Measurements from ENCODE around the gene RHO.
"Not testable (repeated sequence)": the region's sequence is repeated elsewhere in the genome, so short reads cannot be mapped to it uniquely, and the experiment has no call there.

RHO gene

DNA sequence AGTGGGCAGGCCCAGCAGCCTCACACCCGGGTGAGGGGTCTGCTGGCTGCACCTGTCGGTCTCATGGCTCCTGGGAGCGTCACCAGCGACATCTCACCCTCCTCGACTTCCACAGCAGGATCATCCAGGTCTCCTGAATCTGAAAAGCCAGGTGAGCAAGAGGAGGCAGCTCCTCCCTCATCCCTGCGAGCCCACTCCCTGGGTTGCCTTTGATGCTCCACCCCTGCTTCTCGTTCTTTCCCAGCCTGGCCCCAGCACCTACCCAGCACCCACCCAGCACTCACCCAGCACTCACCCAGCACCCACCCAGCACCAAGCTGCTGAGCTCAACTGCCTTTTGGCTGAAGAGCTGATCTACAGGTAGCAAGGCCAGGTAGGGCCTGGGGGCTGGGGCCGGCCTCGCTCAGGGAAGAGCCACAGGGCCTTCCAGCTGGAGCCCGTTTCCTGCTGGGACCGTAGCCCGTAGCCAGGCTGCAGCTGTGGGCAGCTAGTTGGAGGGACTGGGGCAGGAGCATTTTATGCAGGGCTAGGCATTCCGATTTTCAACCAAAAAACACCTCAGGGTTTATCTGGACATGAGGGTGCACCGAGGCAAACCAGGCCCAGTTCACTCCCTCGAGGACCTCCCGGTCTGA, 14.8 kb downstream of the RHO start, which contains the start of gene H1-8:
Gene H1-8 (plus strand): TSS at position 20 of the 635 bp plus-strand sequence. CDS start 44 bp downstream, at position 64.
- Histone ChIP-seq H3K27me3 (ENCODE audit: insufficient read depth, low read depth) (no peaks in the 10 kb centered on the region), H3K4me3 (IDR thresholded peaks at IDR 0.05; ENCODE audit: insufficient read depth, low read depth, low read length) (no peak within 1 kb of the TSS), H3K36me3 (ENCODE audit: insufficient read depth) (no peaks in the 10 kb centered on the region), H3K79me2 (ENCODE audit: insufficient read depth, low read depth) (no peaks in the 10 kb centered on the region), H3K4me2 (no peak within 1 kb of the TSS), H2AFZ (ENCODE audit: low read depth) (no peak within 1 kb of the TSS), H4K20me1 (ENCODE audit: insufficient read depth) (no peaks in the 10 kb centered on the region), H3K27ac (no peak within 1 kb of the TSS), H3K9ac (no peak within 1 kb of the TSS), H3K4me1 (ENCODE audit: low read depth, poor library complexity, severe bottlenecking) (no peaks in the 10 kb centered on the region)
- TF ChIP-seq, protein P1, sequence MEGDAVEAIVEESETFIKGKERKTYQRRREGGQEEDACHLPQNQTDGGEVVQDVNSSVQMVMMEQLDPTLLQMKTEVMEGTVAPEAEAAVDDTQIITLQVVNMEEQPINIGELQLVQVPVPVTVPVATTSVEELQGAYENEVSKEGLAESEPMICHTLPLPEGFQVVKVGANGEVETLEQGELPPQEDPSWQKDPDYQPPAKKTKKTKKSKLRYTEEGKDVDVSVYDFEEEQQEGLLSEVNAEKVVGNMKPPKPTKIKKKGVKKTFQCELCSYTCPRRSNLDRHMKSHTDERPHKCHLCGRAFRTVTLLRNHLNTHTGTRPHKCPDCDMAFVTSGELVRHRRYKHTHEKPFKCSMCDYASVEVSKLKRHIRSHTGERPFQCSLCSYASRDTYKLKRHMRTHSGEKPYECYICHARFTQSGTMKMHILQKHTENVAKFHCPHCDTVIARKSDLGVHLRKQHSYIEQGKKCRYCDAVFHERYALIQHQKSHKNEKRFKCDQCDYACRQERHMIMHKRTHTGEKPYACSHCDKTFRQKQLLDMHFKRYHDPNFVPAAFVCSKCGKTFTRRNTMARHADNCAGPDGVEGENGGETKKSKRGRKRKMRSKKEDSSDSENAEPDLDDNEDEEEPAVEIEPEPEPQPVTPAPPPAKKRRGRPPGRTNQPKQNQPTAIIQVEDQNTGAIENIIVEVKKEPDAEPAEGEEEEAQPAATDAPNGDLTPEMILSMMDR (conservative IDR thresholded peaks at IDR 0.05; ENCODE audit: low read depth, low read length) = no peak

DNA sequence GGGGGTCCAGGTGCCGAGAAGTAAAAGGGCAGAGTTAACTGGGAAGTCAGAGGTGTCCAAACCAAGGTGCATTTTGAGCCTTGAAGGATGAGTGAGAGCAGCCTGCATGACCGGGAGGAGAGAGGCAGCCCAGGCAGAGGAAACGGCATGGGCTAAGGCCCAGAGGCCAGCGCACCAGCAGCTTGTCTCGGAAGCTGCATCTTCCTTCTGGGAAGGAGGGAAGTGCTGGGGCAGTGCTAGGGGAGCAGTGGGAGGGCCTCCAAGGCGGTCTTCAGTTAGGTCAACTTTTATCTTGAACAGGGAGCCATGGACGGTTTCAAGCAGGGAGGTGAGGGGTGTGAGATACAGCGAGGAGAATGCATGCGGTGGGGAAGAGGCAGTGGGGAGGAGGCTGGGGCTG, 15.6 kb downstream of the RHO start:
- no peaks in the 10 kb centered on the region for H4K20me1 ChIP-seq (ENCODE audit: insufficient read depth)
- H3K4me2 ChIP-seq = no peak overlapping the region
- no peaks in the 10 kb centered on the region for H3K79me2 ChIP-seq (ENCODE audit: insufficient read depth, low read depth)
- H3K36me3 ChIP-seq (ENCODE audit: insufficient read depth) = no peaks in the 10 kb centered on the region
- H3K9ac ChIP-seq = no peak overlapping the region
- H3K4me1 ChIP-seq (ENCODE audit: low read depth, poor library complexity, severe bottlenecking) = no peaks in the 10 kb centered on the region
- no peak overlapping the region for H3K27ac ChIP-seq
- no peak overlapping the region for H3K4me3 ChIP-seq (IDR thresholded peaks at IDR 0.05; ENCODE audit: insufficient read depth, low read depth, low read length)
- TF ChIP-seq, protein P1 (conservative IDR thresholded peaks at IDR 0.05; ENCODE audit: low read depth, low read length) = no peak
- H2AFZ ChIP-seq (ENCODE audit: low read depth) = no peak overlapping the region
- no peaks in the 10 kb centered on the region for H3K27me3 ChIP-seq (ENCODE audit: insufficient read depth, low read depth)

DNA sequence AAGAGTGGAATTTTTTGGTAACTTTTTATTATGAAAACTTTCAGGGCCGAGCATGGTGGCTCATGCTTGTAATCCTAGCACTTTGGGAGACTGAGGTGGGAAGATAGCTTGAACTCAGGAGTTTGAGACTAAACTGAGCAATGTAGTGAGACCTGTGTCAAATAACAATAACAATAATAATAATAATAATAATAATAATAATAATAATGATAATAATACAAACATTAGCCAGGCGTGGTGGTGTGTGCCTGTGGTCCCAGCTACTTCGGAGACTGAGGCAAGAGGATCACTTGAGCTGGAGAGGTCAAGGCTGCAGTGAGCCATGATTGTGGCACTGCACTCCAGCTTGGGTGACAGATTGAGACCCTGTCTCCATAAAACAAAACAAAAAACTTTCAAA, 17.5 kb downstream of the RHO start:
- not testable (repeated sequence) for H3K4me1 ChIP-seq (ENCODE audit: low read depth, poor library complexity, severe bottlenecking); H3K4me3 ChIP-seq (IDR thresholded peaks at IDR 0.05; ENCODE audit: insufficient read depth, low read depth, low read length); H3K4me2 ChIP-seq; H3K9ac ChIP-seq; H3K27ac ChIP-seq; H3K27me3 ChIP-seq (ENCODE audit: insufficient read depth, low read depth); H3K79me2 ChIP-seq (ENCODE audit: insufficient read depth, low read depth); H2AFZ ChIP-seq (ENCODE audit: low read depth); H4K20me1 ChIP-seq (ENCODE audit: insufficient read depth); H3K36me3 ChIP-seq (ENCODE audit: insufficient read depth)

DNA sequence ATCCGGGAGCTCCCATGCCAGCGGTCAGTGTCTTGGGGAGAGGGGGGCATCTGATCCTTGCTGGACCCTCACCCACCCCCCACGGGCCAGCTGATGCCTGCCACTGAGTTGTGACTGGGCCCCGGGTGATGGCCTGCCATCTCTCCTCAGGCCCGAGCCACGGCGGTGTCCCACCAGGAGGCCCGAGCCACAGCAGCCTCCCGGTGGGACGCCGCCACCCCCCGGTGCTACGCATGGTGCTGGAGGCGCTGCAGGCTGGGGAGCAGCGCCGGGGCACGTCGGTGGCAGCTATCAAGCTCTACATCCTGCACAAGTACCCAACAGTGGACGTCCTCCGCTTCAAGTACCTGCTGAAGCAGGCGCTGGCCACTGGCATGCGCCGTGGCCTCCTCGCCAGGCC, 18.8 kb downstream of the RHO start:
- Histone ChIP-seq H3K4me1 (ENCODE audit: low read depth, poor library complexity, severe bottlenecking) (no peaks in the 10 kb centered on the region), H2AFZ (ENCODE audit: low read depth) (no peak overlapping the region), H3K27me3 (ENCODE audit: insufficient read depth, low read depth) (no peaks in the 10 kb centered on the region), H3K79me2 (ENCODE audit: insufficient read depth, low read depth) (no peaks in the 10 kb centered on the region), H3K4me3 (IDR thresholded peaks at IDR 0.05; ENCODE audit: insufficient read depth, low read depth, low read length) (no peak overlapping the region), H3K36me3 (ENCODE audit: insufficient read depth) (no peaks in the 10 kb centered on the region), H4K20me1 (ENCODE audit: insufficient read depth) (no peaks in the 10 kb centered on the region), H3K9ac (no peak overlapping the region), H3K4me2 (no peak overlapping the region), H3K27ac (no peak overlapping the region)
- TF ChIP-seq, protein P1 (conservative IDR thresholded peaks at IDR 0.05; ENCODE audit: low read depth, low read length) = no peak

DNA sequence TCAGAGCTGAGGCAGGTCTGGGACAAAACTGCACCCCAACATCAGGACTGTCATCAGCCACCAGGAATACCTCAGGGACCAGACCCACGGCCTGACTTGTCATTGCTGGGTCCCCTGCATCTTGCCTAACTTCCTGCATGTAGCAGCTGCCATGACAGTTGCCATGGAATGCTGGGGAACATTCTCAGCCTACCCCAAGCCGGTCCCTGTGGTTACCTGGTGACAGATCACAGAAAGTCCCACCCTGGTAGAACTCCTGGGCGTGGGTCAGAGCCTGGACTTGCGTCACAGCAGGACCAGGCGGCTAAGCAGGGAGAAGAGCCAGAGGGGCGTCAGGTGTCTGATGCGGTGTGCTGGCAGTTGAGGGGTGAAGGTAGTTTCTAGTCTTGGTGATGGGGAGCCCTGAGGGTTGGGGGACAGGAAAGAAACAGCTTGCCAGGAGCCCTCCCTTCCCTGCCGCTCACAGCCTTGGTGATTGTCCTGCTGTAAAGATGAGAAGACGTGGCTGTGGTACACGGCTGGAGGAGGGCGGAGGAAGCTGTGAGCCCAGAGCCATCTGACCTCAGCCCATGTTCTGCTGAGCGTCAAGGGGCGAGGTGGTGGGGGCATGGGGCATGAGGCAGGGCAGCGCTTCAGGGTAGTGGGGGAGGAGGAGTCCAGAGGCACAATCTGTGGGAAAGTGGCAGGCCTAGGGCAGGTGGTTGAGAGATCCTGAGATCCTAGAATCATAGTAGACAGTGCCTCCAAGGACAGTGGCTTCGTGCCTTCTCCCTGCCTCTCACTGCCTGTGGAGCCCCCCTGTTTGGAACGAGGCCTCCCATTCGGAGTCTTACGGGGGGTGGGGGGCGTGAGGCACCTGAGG, 19.9 kb downstream of the RHO start:
- Histone ChIP-seq H3K36me3 (ENCODE audit: insufficient read depth) (no peaks in the 10 kb centered on the region), H3K4me1 (ENCODE audit: low read depth, poor library complexity, severe bottlenecking) (no peaks in the 10 kb centered on the region), H4K20me1 (ENCODE audit: insufficient read depth) (no peaks in the 10 kb centered on the region), H2AFZ (ENCODE audit: low read depth) (no peak overlapping the region), H3K4me3 (IDR thresholded peaks at IDR 0.05; ENCODE audit: insufficient read depth, low read depth, low read length) (no peak overlapping the region), H3K27ac (no peak overlapping the region), H3K4me2 (no peak overlapping the region), H3K27me3 (ENCODE audit: insufficient read depth, low read depth) (no peaks in the 10 kb centered on the region), H3K9ac (no peak overlapping the region), H3K79me2 (ENCODE audit: insufficient read depth, low read depth) (no peaks in the 10 kb centered on the region)
- TF ChIP-seq, protein P1 (conservative IDR thresholded peaks at IDR 0.05; ENCODE audit: low read depth, low read length) = no peak

Measured in KMS-11 (cell line).